ENCODE data around the gene VILL. TPM values are rescaled to one million over a fixed set of nuclear protein-coding genes. Genes with fewer than 3 reads are reported as not detected.
A peak's percentile ranks its signal among the peaks of the same experiment; 100 is the strongest.

Gene VILL
- total RNA-seq, 4 donors from 2014 or later, result 0.51 to 4.6 (median 0.66) TPM

- TF ChIP-seq POLR2A (IDR thresholded peaks at IDR 0.05) (no peak), CTCF (IDR thresholded peaks at IDR 0.05 in 4 of 5, conservative IDR thresholded peaks at IDR 0.05 in 1 of 5) (no peak)
- Histone ChIP-seq H3K9me3 (no peaks in the 10 kb centered on the region), H3K27me3 (no peaks in the 10 kb centered on the region), H3K4me1 (peaks cover 4 to 6% of the 10 kb centered on the region in 2 donors), H3K36me3 (no peaks in the 10 kb centered on the region), H3K4me3 (no peak overlapping the region), H3K27ac (no peak overlapping the region)
- ATAC-seq (no peak), DNase-seq (no peak)
- intact Hi-C loops (cut with DNase I; ENCODE audit: low total_unique reads) (no loop called here), in situ Hi-C loops (cut with MboI; ENCODE audit: low sequenced_read_pairs in 4 of 4) (no loop called here)
Measured at GRCh38 chr3:37993067-37993455, 2.5 kb downstream of the VILL start.

DNA sequence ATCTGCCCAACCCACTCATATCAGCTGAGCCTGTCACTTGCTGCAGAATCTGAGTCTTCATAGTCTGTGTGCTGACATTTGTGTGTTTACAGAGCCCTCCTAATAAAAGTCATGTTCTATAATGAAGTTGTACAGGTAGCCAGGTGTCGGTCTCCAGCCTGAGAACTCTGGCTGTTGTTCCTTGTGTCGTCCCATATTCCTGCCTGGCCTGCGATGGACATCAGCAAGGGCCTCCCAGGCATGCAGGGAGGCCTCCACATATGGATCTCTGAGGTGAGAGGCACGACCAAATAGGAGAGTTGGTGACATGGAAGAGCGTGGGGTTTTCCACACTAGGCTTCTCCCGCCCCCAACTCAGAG, 2.9 kb downstream of the VILL start:
- peak overlapping the region; percentile 66 to 77 (median 73) for H3K27ac ChIP-seq
- TF ChIP-seq POLR2A (IDR thresholded peaks at IDR 0.05), result no peak
- TF ChIP-seq CTCF (IDR thresholded peaks at IDR 0.05 in 4 of 5, conservative IDR thresholded peaks at IDR 0.05 in 1 of 5), result no peak
- peaks cover 8 to 10% of the 10 kb centered on the region in 2 donors for H3K4me1 ChIP-seq
- intact Hi-C loops (cut with DNase I; ENCODE audit: low total_unique reads), result no loop called here
- no peak for ATAC-seq
- in situ Hi-C loops (cut with MboI; ENCODE audit: low sequenced_read_pairs in 4 of 4), result no loop called here
- DNase-seq, result no peak
- no peaks in the 10 kb centered on the region for H3K9me3 ChIP-seq
- no peaks in the 10 kb centered on the region for H3K27me3 ChIP-seq
- H3K4me3 ChIP-seq, result peak overlapping the region in 3 of 4 donors; percentile 63 to 68 (median 64)
- H3K36me3 ChIP-seq, result no peaks in the 10 kb centered on the region

DNA sequence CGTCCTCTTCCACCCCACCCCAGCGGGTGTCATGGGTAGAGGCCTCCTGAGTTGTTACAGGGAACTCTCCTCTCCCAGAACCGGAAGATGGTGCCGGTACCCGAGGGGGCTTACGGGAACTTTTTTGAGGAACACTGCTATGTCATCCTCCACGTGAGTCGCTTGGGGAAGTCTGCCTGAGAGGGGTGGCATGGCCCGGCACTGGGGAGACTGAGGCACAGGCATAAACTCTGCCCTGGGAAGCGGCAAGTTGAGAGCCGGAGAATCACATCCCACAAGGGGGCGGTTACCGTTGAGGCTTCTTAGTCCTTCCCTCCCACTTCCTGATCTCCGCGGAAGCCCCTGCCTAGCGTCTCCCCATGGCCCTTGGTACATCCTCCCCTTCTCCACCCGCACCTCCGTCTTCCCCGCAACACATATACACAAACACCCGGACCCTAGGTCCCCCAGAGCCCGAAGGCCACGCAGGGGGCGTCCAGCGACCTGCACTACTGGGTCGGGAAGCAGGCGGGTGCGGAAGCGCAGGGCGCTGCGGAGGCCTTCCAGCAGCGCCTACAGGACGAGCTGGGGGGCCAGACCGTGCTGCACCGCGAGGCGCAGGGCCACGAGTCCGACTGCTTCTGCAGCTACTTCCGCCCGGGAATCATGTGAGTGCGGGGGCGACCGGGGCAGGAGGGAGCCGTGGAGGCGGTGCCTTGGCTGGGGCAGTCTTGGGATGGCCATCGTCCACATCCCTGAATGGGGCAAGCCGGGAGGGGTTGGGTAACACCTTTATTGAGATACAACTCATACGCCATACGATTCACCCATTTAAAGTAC, 3.4 kb downstream of the VILL start:
- H3K4me3 ChIP-seq, result peak overlapping the region; percentile 63 to 68 (median 65)
- peaks cover 10 to 11% of the 10 kb centered on the region in 2 donors for H3K4me1 ChIP-seq
- H3K27ac ChIP-seq, result peak overlapping the region; percentile 66 to 77 (median 73)
- in situ Hi-C loops (cut with MboI; ENCODE audit: low sequenced_read_pairs in 4 of 4), result no loop called here
- no peaks in the 10 kb centered on the region for H3K27me3 ChIP-seq
- intact Hi-C loops (cut with DNase I; ENCODE audit: low total_unique reads), result no loop called here
- DNase-seq, result peak; percentile 51 to 69
- H3K36me3 ChIP-seq, result no peaks in the 10 kb centered on the region
- H3K9me3 ChIP-seq, result no peaks in the 10 kb centered on the region
- peak; percentile 29 to 48 for ATAC-seq
- TF ChIP-seq POLR2A (IDR thresholded peaks at IDR 0.05) (peak in 1 of 2 donors; percentile 43), CTCF (IDR thresholded peaks at IDR 0.05 in 4 of 5, conservative IDR thresholded peaks at IDR 0.05 in 1 of 5) (no peak)

DNA sequence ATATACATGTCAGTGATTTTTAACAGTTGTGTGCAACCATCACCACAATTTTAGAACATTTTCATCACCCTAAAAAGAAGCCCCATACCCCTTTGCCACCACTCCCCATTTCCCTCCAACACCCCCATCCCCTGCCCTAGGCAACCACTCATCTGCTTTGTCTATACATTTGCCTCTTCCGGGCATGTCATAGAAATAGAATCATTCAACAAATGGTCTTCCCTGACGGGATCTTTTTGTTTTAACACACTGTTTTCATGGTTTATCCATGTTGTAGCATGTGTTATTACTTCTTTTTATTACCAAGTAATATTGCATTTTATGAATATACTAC, 4.0 kb downstream of the VILL start:
- H3K4me1 ChIP-seq, result peaks cover 10 to 11% of the 10 kb centered on the region in 2 donors
- intact Hi-C loops (cut with DNase I; ENCODE audit: low total_unique reads), result no loop called here
- H3K27ac ChIP-seq, result peak overlapping the region; percentile 66 to 77 (median 73)

More for the DNA sequence above, 4.0 kb downstream of the VILL start:
- in situ Hi-C loops (cut with MboI; ENCODE audit: low sequenced_read_pairs in 4 of 4), result no loop called here
- Histone ChIP-seq H3K36me3 (no peaks in the 10 kb centered on the region), H3K4me3 (peak overlapping the region; percentile 63 to 68 (median 65)), H3K9me3 (no peaks in the 10 kb centered on the region), H3K27me3 (no peaks in the 10 kb centered on the region)
- ATAC-seq (no peak), DNase-seq (no peak)
- no peak for TF ChIP-seq POLR2A (IDR thresholded peaks at IDR 0.05)
- TF ChIP-seq CTCF (IDR thresholded peaks at IDR 0.05 in 4 of 5, conservative IDR thresholded peaks at IDR 0.05 in 1 of 5), result no peak

Measured in gastrocnemius medialis (tissue), 4 donors.